Right ventricle myocardium superior (tissue), 1 donor: ENCODE measurements around the gene NWD2. TPM values are rescaled to one million over a fixed set of nuclear protein-coding genes. Genes with fewer than 3 reads are reported as not detected.

Experiments
- ATAC-seq: fragments of 200-7000 bp; cut with Tn5 transposase; one replicate; pipeline ENCODE4 v1.9.1; 2020; ENCODE audit warnings: mild to moderate bottlenecking; ENCODE audit not compliant: poor library complexity
- DNase-seq: peaks from one replicate; pipeline ENCODE4 v3.0.0-alpha.2; 2020
- intact Hi-C: fragments of 100-400 bp; cut with DNase I; formaldehyde crosslinking; loops from one replicate; pipeline ENCODE4 v1.11.2; 2022
- total RNA-seq: library from RNA; stranded (reverse); fragmentation: NEBNext Ultra II Directional; extraction: Animal tissue kit (Norgen Biotek cat#: 25700); gene quantifications from one replicate; pipeline ENCODE4 v1.2.1, GENCODE V29; 2021
- donor health status: DM: no; HTN: yes; CAD: no; lungs with severe emphysema.

The NWD2 gene
- total RNA-seq, 1 donor from 2014 or later: 0.03 TPM

DNA sequence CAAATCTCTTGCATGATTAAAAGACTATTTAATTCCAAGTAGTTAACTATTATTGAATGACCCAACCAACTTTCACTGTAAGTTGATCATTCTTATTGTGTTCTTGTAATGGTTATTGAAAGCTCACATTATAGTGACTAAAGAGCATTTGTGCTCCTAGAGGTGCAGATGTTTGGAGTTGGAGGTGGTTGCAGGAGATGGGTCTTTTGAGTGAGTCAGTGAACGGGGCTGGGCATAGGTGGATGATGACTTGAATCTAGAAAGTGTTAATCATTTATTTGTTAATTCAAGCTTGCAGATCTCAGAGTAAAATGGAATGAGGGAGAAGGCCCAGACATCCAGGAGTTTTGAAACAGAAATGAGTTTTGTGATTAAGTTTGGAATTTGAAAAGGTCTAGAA, 13.7 kb downstream of the NWD2 start:
- intact Hi-C loops: no loop called here
- ATAC-seq (no peak), DNase-seq (no peak)

DNA sequence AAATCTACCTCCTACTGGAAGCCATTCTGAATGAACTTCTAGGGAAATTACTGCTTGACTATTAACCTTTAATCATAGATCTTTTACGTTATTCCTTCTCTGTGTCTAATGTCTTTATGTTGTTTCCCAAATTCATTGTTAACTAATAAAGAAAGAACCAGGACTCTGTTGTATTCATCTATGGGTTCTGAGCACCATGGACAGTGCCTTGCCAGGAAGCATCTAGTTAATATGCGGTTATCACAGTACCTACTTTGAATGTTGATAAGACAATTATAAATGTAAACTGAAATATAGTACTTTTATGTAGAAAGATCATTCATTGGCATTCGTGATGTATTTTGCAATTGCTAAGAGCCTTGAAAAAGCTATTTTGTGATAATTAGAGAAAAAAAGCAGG, 23.8 kb downstream of the NWD2 start:
- ATAC-seq: no peak

DNA sequence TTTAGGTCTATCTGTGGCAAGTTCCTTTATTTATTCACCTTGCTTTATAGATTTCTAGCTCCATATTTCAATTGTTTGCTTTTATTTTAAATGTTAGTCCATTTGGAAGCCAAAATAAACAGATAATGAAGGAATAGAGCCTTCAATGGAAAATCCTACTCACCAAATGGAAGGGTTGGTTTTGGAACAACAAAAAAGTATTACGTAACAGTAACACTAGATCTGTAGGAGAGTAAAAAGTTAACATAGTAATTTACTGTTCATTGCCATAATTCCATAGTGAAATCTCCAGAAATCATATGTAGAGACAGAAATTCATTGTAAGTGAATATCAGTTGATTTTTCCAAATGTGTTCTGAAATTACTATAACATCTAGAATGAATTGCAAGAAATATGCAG, 34.6 kb downstream of the NWD2 start:
- intact Hi-C loops: no loop called here
- ATAC-seq: no peak
- no peak for DNase-seq

More for the DNA sequence above, 23.8 kb downstream of the NWD2 start:
- no peak for DNase-seq
- intact Hi-C loops: no loop called here

DNA sequence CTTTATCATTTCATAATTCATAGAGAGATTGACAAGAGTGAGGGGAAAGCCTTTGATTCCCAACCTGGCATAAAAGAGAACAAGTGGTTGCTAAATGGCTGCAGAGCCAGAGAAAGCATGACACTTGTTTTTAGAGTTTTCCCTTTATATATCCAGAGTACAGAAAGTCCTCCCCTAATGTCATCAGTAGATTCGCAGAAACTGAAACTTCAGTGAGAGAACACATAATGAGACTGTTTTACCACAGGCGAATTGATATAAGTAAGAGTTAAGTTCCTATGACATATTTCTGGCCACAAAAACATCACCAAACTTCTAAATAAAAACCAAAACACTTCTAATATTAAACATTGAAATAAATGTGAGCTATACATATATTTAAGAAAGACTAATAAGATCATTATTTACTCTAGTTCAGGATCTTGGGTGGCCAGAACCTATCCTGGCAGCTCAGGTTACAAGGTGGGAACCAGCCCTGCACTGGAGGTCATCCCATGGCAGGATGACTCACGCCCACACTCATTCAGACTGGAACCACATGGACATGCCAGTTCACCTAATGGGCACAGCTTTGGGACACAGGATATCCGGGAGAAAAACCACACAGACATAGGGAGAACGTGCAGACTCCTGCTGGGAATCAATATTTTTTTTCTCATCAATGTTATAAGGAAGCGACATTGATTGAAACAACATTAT, 35.5 kb downstream of the NWD2 start:
- ATAC-seq: no peak
- intact Hi-C loops: no loop called here
- no peak for DNase-seq

DNA sequence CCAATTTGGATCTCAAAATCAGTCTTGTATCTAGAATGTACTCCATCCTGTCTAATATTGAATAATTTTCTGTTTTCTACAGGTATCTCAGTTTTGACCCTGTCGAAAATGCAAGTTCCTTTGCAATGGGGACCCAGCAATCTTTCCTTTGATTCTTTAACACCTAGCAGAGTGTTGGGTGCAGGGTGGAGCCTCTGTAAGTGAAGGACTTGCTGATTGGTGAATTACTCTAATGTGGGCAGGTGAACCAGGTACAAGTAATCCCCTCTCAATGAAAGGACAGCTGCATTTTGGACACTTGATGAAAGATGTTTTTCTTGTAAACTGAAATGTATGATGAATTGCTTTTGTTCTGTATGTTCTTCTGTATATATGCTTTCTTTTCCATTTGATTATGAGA, 54.9 kb downstream of the NWD2 start:
- intact Hi-C loops: no loop called here
- DNase-seq: no peak
- no peak for ATAC-seq

DNA sequence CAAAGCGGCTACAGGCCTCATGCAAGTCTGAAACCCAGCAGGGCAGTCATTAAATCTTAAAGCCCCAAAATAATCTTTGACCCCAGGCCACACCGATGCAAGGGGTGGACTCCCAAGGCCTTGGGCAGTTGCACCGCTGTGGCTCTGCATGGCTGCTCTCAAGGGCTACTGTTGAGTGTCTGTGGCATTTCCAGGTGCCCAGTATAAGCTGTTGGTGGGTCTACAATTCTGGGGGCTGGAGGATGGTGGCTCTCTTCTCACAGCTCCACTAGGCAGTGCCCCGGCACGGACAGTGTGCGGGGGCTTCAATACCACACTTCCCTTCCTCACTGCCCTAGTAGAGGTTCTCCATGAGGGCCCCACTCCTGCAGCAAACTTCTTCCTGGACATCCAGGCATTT, 60.1 kb downstream of the NWD2 start:
- ATAC-seq (no peak), DNase-seq (no peak)
- intact Hi-C loops: no loop called here

DNA sequence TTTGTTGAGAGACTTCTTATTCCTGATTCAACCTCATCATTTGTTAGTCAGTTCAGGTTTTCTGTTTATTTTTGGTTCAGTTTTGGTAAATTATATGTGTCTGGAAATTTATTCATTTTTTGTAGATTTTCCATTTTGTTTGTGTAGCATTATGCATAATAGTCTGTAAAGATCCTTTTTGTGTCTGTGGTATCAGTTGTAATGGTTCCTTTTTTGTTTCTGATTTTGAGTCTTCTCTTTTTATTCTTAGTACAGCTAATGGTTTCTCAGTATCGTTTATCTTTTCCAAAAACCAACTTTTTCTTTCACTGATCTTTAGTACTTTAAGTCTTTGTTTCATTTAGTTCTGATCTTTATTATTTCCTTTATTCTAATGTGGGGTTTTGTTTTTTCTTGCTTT, 61.4 kb downstream of the NWD2 start:
- intact Hi-C loops: no loop called here
- DNase-seq (no peak), ATAC-seq (no peak)

DNA sequence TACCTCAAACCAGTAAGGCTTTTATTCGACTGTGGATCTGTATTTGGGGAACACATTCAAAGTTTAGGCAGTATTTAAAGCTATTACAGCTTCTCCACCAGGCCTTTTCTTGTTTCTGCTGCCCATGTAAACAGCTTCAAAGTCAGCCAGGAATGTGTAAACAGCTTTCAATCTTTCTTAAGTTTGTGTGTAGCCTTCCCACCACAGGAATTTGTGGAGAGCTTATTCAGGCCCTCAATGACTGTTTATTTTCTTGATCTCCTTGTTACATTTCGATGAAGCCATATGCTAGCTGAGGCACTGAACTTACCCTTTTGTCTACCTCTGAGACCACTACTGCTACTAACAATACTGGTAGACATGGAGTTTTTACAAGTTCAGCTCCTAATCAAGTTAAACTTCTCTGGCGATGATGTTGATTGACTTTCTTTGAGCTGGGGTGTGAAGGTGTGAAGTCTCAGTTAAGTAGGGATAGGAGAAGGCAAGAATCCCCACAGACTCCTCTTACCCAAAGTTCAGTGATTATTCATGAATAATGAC, 72.6 kb downstream of the NWD2 start:
- intact Hi-C loops: no loop called here
- ATAC-seq (no peak), DNase-seq (no peak)

DNA sequence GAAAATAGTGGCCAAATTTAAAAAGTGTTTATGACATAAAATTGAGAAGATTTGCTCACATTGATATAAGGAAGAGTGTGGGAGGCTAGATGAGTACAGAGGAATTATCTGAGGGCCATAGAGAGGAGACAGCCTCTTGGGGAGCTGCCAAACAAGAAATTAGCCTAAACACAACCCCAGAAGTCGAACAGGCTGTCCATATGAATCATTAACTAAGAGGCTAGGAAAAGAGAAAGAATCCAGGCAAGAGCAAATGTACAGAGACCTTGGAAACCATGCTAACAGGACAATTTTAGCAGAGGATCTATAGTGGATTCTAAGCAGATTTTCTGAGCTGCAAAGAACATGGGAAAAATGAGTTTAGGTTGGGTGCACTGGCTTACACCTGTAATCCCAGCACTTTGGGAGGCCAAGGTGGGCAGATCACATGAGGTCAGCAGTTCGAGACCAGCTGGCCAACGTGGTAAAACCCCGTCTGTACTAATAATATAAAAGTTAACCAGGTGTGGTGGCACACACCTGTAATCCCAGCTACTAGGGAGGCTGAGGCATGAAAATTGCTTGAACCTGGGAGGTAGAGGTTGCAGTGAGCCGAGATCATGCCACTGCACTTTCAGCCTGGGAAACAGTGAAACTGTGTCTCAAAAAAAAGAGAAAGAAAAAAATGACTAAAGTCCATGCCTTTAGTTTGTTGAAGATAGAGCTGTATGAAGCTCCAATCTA, 76.1 kb downstream of the NWD2 start:
- intact Hi-C loops: no loop called here

DNA sequence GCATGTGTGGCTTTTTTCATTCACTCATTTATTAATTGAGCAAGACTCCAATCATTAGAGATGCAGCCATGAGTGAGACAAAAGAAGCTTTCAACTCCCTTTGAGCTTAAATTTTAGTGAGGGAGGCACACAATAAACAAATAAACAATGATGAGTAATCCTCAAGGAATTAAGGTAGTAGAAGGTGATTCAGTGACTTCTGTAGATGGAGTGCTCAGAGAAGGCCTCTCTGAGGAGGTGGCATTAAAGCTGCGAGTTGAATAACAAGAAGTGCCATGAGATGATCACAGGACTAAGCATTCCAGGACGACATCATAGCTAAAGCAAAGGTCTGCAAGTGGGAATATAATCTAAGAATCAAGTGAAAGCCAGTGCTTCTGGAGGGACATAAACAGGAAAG, 77.6 kb downstream of the NWD2 start:
- intact Hi-C loops: no loop called here
- DNase-seq: no peak
- no peak for ATAC-seq

More for the DNA sequence above, 76.1 kb downstream of the NWD2 start:
- no peak for DNase-seq
- ATAC-seq: no peak

DNA sequence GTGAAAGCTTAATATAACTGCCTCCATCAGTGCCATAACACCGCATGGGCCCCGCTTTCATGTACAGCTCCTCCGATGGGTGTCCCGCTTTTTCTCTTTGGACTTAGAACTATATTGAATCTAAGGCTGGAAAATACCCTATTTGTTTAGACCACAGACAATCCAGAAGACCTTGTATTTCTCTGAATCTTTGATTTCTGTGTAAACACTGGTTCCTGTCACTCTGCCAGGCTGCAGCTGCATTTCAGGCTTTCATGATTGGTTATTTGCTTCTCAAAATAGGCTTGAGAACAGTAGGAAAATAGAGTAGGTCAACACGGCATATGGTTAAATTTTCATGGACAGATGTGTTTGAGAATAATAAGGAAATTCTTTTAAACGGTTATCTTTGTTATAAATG, 80.0 kb downstream of the NWD2 start:
- ATAC-seq (no peak), DNase-seq (no peak)
- intact Hi-C loops: no loop called here

DNA sequence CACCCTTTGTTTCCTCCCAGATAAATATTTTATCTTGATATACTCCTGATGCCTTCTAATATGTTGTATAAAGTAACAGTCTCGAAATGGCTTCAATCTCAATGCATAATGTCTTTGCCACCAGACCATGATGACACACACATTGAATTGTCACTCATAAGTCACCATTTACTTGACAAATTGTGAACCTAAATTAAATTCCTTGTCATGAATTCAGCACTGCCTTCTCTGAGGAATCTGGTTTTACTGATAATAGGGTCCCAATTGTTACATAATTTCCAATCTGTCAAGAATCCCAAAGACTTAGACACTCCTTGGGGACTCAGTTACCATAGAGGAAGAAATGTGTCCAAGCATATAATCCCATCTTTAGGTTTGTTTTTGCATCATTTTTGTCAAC, 82.3 kb downstream of the NWD2 start:
- intact Hi-C loops: no loop called here

DNA sequence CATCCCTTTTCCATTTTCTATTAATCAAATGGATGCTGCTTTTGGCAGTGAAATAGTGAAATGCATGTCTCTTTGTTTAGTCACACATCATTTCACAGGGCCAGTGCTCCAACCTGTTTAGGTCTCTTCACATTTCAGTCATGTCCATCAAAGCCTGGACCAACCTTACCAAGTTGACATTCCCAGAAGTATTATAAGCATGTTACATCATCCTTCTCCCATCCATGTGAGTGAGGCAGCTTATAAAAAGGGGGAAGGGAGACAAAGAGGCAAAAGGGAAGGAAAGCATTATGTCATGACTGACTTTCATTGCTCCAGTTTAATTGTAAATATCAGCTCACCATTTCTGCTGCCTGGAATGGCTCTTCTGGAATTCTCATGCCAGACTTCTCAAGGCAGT, 94.4 kb downstream of the NWD2 start:
- intact Hi-C loops: no loop called here
- ATAC-seq: no peak
- no peak for DNase-seq

More for the DNA sequence above, 82.3 kb downstream of the NWD2 start:
- ATAC-seq (no peak), DNase-seq (no peak)

DNA sequence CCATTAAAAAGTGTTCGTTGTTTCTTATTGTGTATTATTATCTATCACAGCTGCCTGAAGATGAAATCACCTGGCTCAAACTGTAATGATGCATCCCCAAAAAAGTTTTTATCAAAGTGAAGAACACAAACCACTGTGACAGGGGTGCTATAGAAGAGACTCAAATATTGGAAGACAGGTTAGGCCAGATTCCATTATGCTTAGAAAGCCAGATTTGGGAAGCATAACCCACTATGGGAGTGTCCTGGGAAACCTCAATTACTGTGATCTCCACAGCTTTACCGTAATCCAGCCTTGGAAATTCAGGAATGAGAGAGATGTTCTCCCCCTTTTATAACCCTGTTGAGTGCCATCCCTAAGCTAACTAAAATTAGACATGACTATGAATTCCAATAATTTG, 114.2 kb downstream of the NWD2 start:
- DNase-seq (no peak), ATAC-seq (no peak)
- intact Hi-C loops: no loop called here

DNA sequence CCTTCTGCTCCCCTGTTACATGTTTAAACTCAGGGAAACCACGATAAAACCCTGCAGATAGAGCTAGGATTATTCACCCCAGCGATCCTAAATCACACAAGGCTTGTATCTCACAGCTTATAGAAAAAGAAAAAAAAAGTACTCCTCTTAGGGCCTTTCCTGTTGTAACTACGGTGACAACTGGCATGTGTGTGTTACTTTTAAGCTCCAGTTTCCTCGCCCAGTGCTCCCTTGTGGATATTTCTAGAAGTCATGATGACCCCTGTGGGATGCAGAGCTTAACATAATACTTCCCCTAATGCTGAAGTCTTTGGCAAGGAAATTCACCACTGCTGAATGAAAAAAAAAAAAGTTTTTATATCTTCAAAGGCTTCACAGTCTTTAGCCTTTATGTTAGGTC, 114.7 kb downstream of the NWD2 start:
- no peak for DNase-seq
- intact Hi-C loops: no loop called here
- no peak for ATAC-seq

DNA sequence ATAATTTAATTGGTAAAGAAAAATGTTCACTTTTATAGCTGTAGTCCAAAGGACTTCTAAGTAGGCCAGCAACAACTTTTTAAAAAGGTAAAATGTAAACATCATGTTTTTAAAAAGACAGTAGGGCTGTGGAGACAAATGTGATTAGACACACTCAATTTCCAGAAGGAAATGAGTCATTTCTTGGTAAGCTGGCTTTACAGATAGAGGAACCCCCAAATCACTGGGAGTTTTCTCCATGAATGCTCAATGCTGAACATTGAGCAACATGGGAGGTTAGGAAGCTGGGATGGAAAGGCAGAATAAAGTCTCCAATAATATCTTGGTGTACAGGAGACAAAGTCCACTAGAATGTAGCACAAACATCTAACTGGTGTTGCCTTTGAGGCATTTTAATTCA, 121.3 kb downstream of the NWD2 start:
- DNase-seq: no peak
- intact Hi-C loops: no loop called here
- ATAC-seq: no peak

DNA sequence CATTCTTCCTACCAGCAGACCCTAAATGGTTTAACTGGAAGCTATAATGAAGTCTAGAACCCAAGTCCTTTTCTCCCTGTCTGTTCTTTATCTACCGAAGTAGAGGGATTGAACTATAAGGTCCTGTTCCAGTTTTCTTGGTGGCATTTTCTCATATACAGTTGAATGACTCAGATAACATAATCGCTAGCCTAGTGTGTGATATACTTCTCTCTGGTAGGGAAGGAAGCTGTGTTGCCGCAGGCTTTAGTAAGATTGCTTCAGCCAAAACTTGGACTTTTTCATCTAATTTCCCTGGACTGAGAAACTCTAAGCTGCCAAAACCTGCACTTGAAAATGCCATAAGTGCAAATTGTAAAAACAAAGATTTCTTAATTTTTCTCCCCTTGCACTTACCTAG, 123.4 kb downstream of the NWD2 start:
- DNase-seq (no peak), ATAC-seq (no peak)
- intact Hi-C loops: no loop called here

DNA sequence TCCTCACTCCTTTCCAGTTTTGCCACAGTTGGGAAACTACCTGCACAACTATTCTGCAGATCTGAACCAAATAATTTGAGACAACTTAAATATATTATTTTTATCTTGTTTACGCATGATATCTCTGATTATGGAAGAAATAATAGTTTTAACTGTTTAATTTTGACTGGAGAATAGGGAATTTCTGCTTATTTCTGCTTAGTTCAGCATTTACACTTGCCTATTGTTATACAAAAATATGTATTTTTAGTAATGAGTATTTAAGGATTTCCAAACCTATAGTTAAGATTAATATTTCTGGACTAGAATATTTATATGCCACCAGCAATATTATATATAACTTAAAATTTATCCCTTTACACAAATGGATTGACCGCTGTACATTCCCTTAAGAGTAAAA, 125.5 kb downstream of the NWD2 start:
- intact Hi-C loops: no loop called here
- ATAC-seq (no peak), DNase-seq (no peak)

DNA sequence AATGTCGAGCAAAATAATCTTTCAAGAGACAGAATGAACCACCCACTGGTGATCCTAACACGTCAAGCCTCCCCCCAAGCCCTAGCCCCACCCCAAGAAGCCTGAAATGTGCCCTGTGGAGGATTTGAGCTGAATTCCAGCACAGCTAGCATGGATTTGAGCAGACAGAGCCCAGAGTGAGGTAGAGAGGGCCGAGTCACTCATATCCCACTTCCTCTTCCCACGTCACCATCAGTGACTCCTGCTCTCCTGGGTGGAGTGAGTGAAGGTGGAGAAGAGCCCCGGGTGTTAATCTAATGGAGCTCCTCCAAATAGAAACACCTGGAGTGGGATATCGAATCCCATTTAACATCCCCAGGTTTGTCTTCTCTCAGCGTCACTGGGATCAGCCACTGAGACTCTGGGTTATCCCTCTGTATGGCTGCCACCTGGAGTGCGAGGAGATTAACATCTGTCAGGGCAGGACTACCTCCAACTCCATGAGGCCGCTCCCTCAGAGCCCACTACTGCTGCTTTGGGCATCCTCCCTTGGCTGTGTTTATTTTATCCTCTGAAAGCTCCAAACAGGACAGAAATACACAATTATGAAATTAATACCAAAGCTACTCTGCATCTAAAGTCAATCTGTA, 136.6 kb downstream of the NWD2 start:
- intact Hi-C loops: no loop called here
- DNase-seq: no peak
- ATAC-seq: no peak
